HepG2 (cell line): ENCODE data around the gene MCAT. TPM values are rescaled to one million over a fixed set of nuclear protein-coding genes. Genes with fewer than 3 reads are reported as not detected.
A peak's percentile ranks its signal among the peaks of the same experiment; 100 is the strongest.

ENCODE experiments used
- ATAC-seq: fragments of 200-7000 bp; cut with Tn5 transposase; 3 replicates; pipeline ENCODE4 v1.9.1; 2020; ENCODE audit warnings: mild to moderate bottlenecking, moderate library complexity
- Bru-seq: library from RNA; stranded (reverse); fragments of 400-500 nt; gene quantifications from one replicate; lab custom pipeline; 2021; lab: Mats Ljungman, UMichigan
- BruChase-seq, 2 experiments: library from RNA; stranded (reverse); fragments of 400-500 nt; gene quantifications; one replicate each; lab custom pipeline; 2021; lab: Mats Ljungman, UMichigan
- BruUV-seq: library from RNA; stranded (reverse); fragments of 400-500 nt; replicated peaks from 2 replicates; lab custom pipeline; 2021; lab: Mats Ljungman, UMichigan
- CTCF ChIA-PET: fragments of 300-600 bp; formaldehyde crosslinking; extraction: SDS; loops from one replicate; lab custom pipeline; 2021; ENCODE audit warnings: low total read pairs, inconsistent platforms, low intra/inter-chr PET ratio; lab: Yijun Ruan, JAX
- POLR2A ChIA-PET: fragments of 350-600 bp; sonication (Branson Sonifier 250); formaldehyde crosslinking; loops from one replicate; lab custom pipeline; 2020; ENCODE audit warnings: antibody characterized with exemption, inconsistent platforms; lab: Yijun Ruan, JAX
- DNase-seq: peaks from one replicate; pipeline ENCODE4 v3.0.0-alpha.2; 2015; ENCODE audit warnings: low spot score
- FAIRE-seq: peaks from 3 replicates; lab custom pipeline; 2011; peaks lifted over from hg19 to GRCh38; lab: Jason Lieb, UNC
- H2AFZ ChIP-seq: one replicate; pipeline ENCODE4 v1.6.1; 2011; ENCODE audit warnings: low read length, inconsistent platforms
- H3K27ac ChIP-seq: fragments of 300-600 bp; 3 replicates; pipeline ENCODE4 v1.8.0; 2011; ENCODE audit warnings: mixed run types, mild to moderate bottlenecking, mixed read lengths, low read length, inconsistent platforms; ENCODE audit not compliant: insufficient read depth; ENCODE audit errors: extremely low read length
- H3K27me3 ChIP-seq, 2 experiments: fragments of 200-600 bp in 1 of 2; 2 replicates in 1 of 2; 3 replicates in 1 of 2; pipeline versions ENCODE4 v1.6.0 to v1.8.0; 2011; ENCODE audit warnings: low read length in 2 of 2, mild to moderate bottlenecking in 2 of 2, moderate library complexity in 2 of 2, inconsistent platforms in 1 of 2; ENCODE audit not compliant: insufficient read depth in 2 of 2, control insufficient read depth in 1 of 2
- H3K36me3 ChIP-seq, 2 experiments: fragments of 200-600 bp in 1 of 2; replicated peaks in 1 of 2; 2 replicates in 1 of 2; 3 replicates in 1 of 2; pipeline versions ENCODE4 v1.5.1 to v1.8.0; 2011; ENCODE audit warnings: low read length in 2 of 2, inconsistent platforms in 1 of 2; ENCODE audit not compliant: insufficient read depth in 2 of 2, control insufficient read depth in 1 of 2
- H3K4me1 ChIP-seq: 2 replicates; pipeline ENCODE4 v1.5.1; 2012; ENCODE audit warnings: low read length, inconsistent platforms; ENCODE audit not compliant: insufficient read depth
- H3K4me2 ChIP-seq: 2 replicates; pipeline ENCODE4 v1.6.0; 2011; ENCODE audit warnings: low read depth, low read length, inconsistent platforms
- H3K4me3 ChIP-seq, 3 experiments: fragments of 200-600 bp in 1 of 3; sonication (generic), shearing (Covaris generic) in 1 of 3; replicated peaks in 1 of 3; 2 replicates each; pipeline ENCODE4 v1.5.1; 2011 to 2016; ENCODE audit warnings: low read length in 3 of 3, inconsistent platforms in 2 of 3, low read depth in 2 of 3, mild to moderate bottlenecking in 2 of 3, control low read depth in 1 of 3, mixed read lengths in 1 of 3; ENCODE audit not compliant: insufficient read depth in 1 of 3
- H3K79me2 ChIP-seq: one replicate; pipeline ENCODE4 v1.6.1; 2011; ENCODE audit warnings: low read length, inconsistent platforms; ENCODE audit not compliant: insufficient read depth
- H3K9ac ChIP-seq: 2 replicates; pipeline ENCODE4 v1.6.0; 2011; ENCODE audit warnings: mild to moderate bottlenecking, low read depth, low read length, inconsistent platforms; ENCODE audit not compliant: insufficient read depth
- H3K9me3 ChIP-seq: 2 replicates; pipeline ENCODE4 v1.5.1; 2012; ENCODE audit warnings: mild to moderate bottlenecking, low read length
- H4K20me1 ChIP-seq: 2 replicates; pipeline ENCODE4 v1.6.0; 2011; ENCODE audit warnings: inconsistent platforms, mild to moderate bottlenecking, low read length, moderate library complexity; ENCODE audit not compliant: insufficient read depth
- AHR ChIP-seq: IDR thresholded peaks from 2 replicates; pipeline ENCODE4 v1.6.1; 2018; ENCODE audit warnings: missing genetic modification reagents, missing compliant biosample characterization
- ARHGAP35 ChIP-seq: sonication (generic); formaldehyde crosslinking; IDR thresholded peaks from 2 replicates; pipeline ENCODE4 v1.9.0; 2022; ENCODE audit warnings: mild to moderate bottlenecking, inconsistent platforms, moderate library complexity, missing genetic modification reagents, borderline replicate concordance
- HNF1B ChIP-seq: sonication (generic); formaldehyde crosslinking; IDR thresholded peaks from 2 replicates; pipeline ENCODE4 v1.5.1; 2020; ENCODE audit warnings: mild to moderate bottlenecking, moderate library complexity, missing genetic modification reagents
- IRX3 ChIP-seq: sonication (generic); formaldehyde crosslinking; IDR thresholded peaks from 2 replicates; pipeline ENCODE4 v1.8.1; 2023; ENCODE audit warnings: mild to moderate bottlenecking, low read depth, missing genetic modification reagents, borderline replicate concordance
- KDM4B ChIP-seq: sonication (generic); formaldehyde crosslinking; IDR thresholded peaks from 2 replicates; pipeline ENCODE4 v1.4.0; 2020; ENCODE audit warnings: missing genetic modification reagents
- RNF2 ChIP-seq: fragments of 450-650 bp; conservative IDR thresholded peaks from 2 replicates; pipeline ENCODE4 v1.6.1; 2016; ENCODE audit warnings: low read depth
- SIN3B ChIP-seq: fragments of 150-350 bp; IDR thresholded peaks from 2 replicates; pipeline ENCODE4 v1.6.1; 2014; ENCODE audit warnings: low read length
- TBX2 ChIP-seq: sonication (generic); formaldehyde crosslinking; IDR thresholded peaks from 2 replicates; pipeline ENCODE4 v1.5.0; 2020; ENCODE audit warnings: missing genetic modification reagents, mild to moderate bottlenecking, borderline replicate concordance
- TCF7L2 ChIP-seq: IDR thresholded peaks from 2 replicates; pipeline ENCODE4 v1.6.1; 2011; ENCODE audit warnings: mild to moderate bottlenecking, low read depth, low read length, moderate library complexity
- ZNF484 ChIP-seq: sonication (generic); formaldehyde crosslinking; IDR thresholded peaks from 2 replicates; pipeline ENCODE4 v1.5.1; 2020; ENCODE audit warnings: mild to moderate bottlenecking, low read depth, missing genetic modification reagents, borderline replicate concordance
- ZNF572 ChIP-seq: sonication (generic); formaldehyde crosslinking; IDR thresholded peaks from 2 replicates; pipeline ENCODE4 v1.5.1; 2020; ENCODE audit warnings: mild to moderate bottlenecking, missing genetic modification reagents
- ZNF597 ChIP-seq: sonication (generic); formaldehyde crosslinking; IDR thresholded peaks from 2 replicates; pipeline ENCODE4 v1.5.0; 2020; ENCODE audit warnings: missing genetic modification reagents
- WGBS: methylation state at CpG from one replicate; pipeline ENCODE4 v1.1.6; 2017; ENCODE audit warnings: low lambda C conversion rate; 5-methylcytosine and 5-hydroxymethylcytosine counted together
- in situ Hi-C: cut with HindIII; loops from 2 replicates; pipeline ENCODE4 v1.10.0; 2017; ENCODE audit warnings: low pct_unique_long_range_greater_than_20kb; ENCODE audit not compliant: extremely low pct_ligation_motif_present
- intact Hi-C: fragments of 100-400 bp; cut with micrococcal nuclease; formaldehyde crosslinking; loops from one replicate; pipeline ENCODE4 v1.10.0; 2022; ENCODE audit not compliant: unreplicated experiment
- long read RNA-seq, 2 experiments: library from RNA in 1 of 2; library from polyadenylated mRNA in 1 of 2; stranded (forward) in 1 of 2; unstranded in 1 of 2; transcript quantifications; one replicate each; pipeline ENCODE4 v2.0.0, GENCODE V29; 2019 to 2022
- polyA minus RNA-seq, 3 experiments: library from RNA; depleted of rRNA, polyadenylated mRNA; stranded (reverse); fragments of >200 nt; gene quantifications; 2 replicates each; pipeline ENCODE4 v1.2.3, GENCODE V29; 2011; ENCODE audit warnings: low replicate concordance in 1 of 3
- polyA plus RNA-seq, 8 experiments: library from polyadenylated mRNA; depleted of rRNA in 3 of 8; stranded (reverse) in 7 of 8; unstranded in 1 of 8; fragments of >200 nt; fragmentation: Illumina TruSeq in 4 of 8; extraction: Trizol in 4 of 8; gene quantifications; 2 replicates each; pipeline versions ENCODE4 v1.2.1 to v1.2.3, GENCODE V29; 2011 to 2016; ENCODE audit warnings: low read depth in 4 of 8, missing spikeins in 1 of 8, mixed read lengths in 1 of 8; ENCODE audit not compliant: insufficient read depth in 1 of 8
- total RNA-seq, 5 experiments: library from RNA; depleted of rRNA; stranded (reverse); fragments of >200 nt; fragmentation: Illumina TruSeq; extraction: Trizol; gene quantifications; 2 replicates each; pipeline ENCODE4 v1.2.3, GENCODE V29; 2016; ENCODE audit warnings: low read depth in 1 of 5

MCAT gene, protein sequence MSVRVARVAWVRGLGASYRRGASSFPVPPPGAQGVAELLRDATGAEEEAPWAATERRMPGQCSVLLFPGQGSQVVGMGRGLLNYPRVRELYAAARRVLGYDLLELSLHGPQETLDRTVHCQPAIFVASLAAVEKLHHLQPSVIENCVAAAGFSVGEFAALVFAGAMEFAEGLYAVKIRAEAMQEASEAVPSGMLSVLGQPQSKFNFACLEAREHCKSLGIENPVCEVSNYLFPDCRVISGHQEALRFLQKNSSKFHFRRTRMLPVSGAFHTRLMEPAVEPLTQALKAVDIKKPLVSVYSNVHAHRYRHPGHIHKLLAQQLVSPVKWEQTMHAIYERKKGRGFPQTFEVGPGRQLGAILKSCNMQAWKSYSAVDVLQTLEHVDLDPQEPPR
- 16.7 and 19.3 TPM in 2 replicates for total RNA-seq (2016; rRNA removed; fragmentation: Illumina TruSeq; extraction: Trizol)
- 3.6 and 4.4 TPM in 2 replicates for total RNA-seq (2016; cell fraction: cytosol; rRNA removed; fragmentation: Illumina TruSeq; extraction: Trizol; ENCODE audit: low read depth)
- total RNA-seq (2016; cell fraction: insoluble cytoplasmic fraction; rRNA removed; fragmentation: Illumina TruSeq; extraction: Trizol), result 16.4 and 19.9 TPM in 2 replicates
- 7.9 and 8.0 TPM in 2 replicates for total RNA-seq (2016; cell fraction: membrane; rRNA removed; fragmentation: Illumina TruSeq; extraction: Trizol)
- total RNA-seq (2016; cell fraction: nucleus; rRNA removed; fragmentation: Illumina TruSeq; extraction: Trizol), result 8.9 and 13.0 TPM in 2 replicates
- polyA plus RNA-seq (2011; rRNA removed), result 9.3 and 10.4 TPM in 2 replicates
- 10.7 and 14.6 TPM in 2 replicates for polyA plus RNA-seq (2011; cell fraction: cytosol; rRNA removed)
- polyA plus RNA-seq (2011; cell fraction: nucleus; rRNA removed), result 7.9 and 9.4 TPM in 2 replicates
- polyA plus RNA-seq (2012), result 7.5 and 8.7 TPM in 2 replicates
- 4.7 and 4.9 TPM in 2 replicates for polyA plus RNA-seq (2016; cell fraction: cytosol; fragmentation: Illumina TruSeq; extraction: Trizol; ENCODE audit: low read depth)
- 22.9 and 23.3 TPM in 2 replicates for polyA plus RNA-seq (2016; cell fraction: insoluble cytoplasmic fraction; fragmentation: Illumina TruSeq; extraction: Trizol; ENCODE audit: low read depth)
- polyA plus RNA-seq (2016; cell fraction: membrane; fragmentation: Illumina TruSeq; extraction: Trizol; ENCODE audit: low read depth), result 7.9 and 8.8 TPM in 2 replicates
- polyA plus RNA-seq (2016; cell fraction: nucleus; fragmentation: Illumina TruSeq; extraction: Trizol; ENCODE audit: insufficient read depth, low read depth), result 12.4 and 12.5 TPM in 2 replicates
- 19.9 and 20.2 TPM in 2 replicates for polyA minus RNA-seq (2011; rRNA and poly(A)+ RNA removed; ENCODE audit: low replicate concordance)
- 5.2 and 6.1 TPM in 2 replicates for polyA minus RNA-seq (2011; cell fraction: cytosol; rRNA and poly(A)+ RNA removed)
- polyA minus RNA-seq (2011; cell fraction: nucleus; rRNA and poly(A)+ RNA removed), result 8.6 and 9.2 TPM in 2 replicates
- percentile 57 among the genes with signal in this experiment for Bru-seq, nascent RNA
- BruChase-seq, experiment 1, labeled RNA remaining after a 6-hour chase, result percentile 59 among the genes with signal in this experiment
- BruChase-seq, experiment 2, labeled RNA remaining after a 2-hour chase, result percentile 59 among the genes with signal in this experiment
- long read RNA-seq, experiment 1, transcript MCAT-202 (3 exons, 1,134 nt), result minor isoform, 10 of 32 reads
- long read RNA-seq, experiment 1, transcript MCAT-201 (4 exons, 2,056 nt), result major isoform, 20 of 32 reads
- long read RNA-seq, experiment 1, partial matches to known transcripts, result 1 of 32 reads
- long read RNA-seq, experiment 1, other reads (novel, unspliced or antisense), result 1 of 32 reads
- long read RNA-seq, experiment 2, transcript MCAT-201 (4 exons, 2,056 nt), result major isoform, 24 of 38 reads
- long read RNA-seq, experiment 2, transcript MCAT-202 (3 exons, 1,134 nt), result minor isoform, 7 of 38 reads
- long read RNA-seq, experiment 2, partial matches to known transcripts, result 2 of 38 reads
- long read RNA-seq, experiment 2, other reads (novel, unspliced or antisense), result 5 of 38 reads

DNA sequence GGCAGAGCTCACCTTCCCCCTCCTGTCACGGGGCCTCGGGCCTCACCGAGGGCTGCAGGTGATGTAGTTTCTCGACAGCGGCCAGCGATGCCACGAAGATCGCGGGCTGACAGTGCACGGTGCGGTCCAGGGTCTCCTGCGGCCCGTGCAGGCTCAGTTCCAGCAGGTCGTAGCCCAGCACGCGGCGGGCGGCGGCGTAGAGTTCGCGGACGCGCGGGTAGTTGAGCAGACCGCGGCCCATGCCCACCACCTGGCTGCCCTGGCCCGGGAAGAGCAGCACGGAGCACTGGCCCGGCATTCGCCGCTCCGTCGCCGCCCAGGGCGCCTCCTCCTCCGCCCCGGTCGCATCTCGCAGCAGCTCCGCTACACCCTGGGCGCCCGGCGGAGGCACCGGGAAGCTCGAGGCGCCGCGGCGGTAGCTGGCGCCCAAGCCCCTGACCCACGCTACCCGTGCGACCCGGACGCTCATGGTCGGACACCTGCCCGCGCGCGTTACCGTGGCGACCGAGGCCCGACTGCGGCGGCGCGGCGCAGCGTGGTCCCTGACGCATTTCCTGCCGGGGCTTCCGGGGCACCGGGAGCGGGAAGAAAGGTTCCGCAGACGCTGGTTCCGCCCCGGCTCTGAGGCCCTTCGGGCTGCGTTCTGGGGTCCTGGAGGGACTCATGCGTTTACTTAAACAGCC is at the start of gene MCAT:
Gene MCAT, minus strand, starts transcription at position 519 of the 683 bp plus-strand sequence. Its CDS starts 50 bp downstream, at position 469.
- Histone ChIP-seq H2AFZ (peak within 1 kb of the TSS; percentile 93), H3K27me3 (peaks cover 2 to 3% of the 10 kb centered on the region in 2 experiments; a peak in 3 of 5 replicates), H3K4me1 (peaks cover 22% of the 10 kb centered on the region), H3K4me3 (peak within 1 kb of the TSS; percentile 79 to 85 (median 85)), H3K4me2 (peak within 1 kb of the TSS; percentile 82), H3K9me3 (no peaks in the 10 kb centered on the region), H3K79me2 (peaks cover 8% of the 10 kb centered on the region), H4K20me1 (no peaks in the 10 kb centered on the region), H3K9ac (peak within 1 kb of the TSS; percentile 75), H3K27ac (peak within 1 kb of the TSS; percentile 62), H3K36me3 (peaks cover 8 to 26% of the 10 kb centered on the region in 2 experiments; a peak in 4 of 5 replicates)
- no peak for FAIRE-seq
- ChIA-PET CTCF (no interaction called here), POLR2A (interaction anchor here (0.7 to 1.5 kb wide), 3 partner anchors 16 to 120 kb away, joined by 3 to 4 read pairs (median 3); no protein-coding TSS in a partner anchor)
- DNase-seq, result peak; percentile 61
- 1% methylated on average over 8 of the region's 83 CpGs for WGBS
- in situ Hi-C loops (no loop called here), intact Hi-C loops (loop anchor here (5.0 kb wide), 1 partner anchor 36 kb away; no protein-coding TSS in a partner anchor)
- TSS peak; percentile 70 for BruUV-seq
- ATAC-seq, result peak; percentile 95
- TF ChIP-seq ZNF572 (CRISPR knock-in tag) (peak; percentile 47; the same call in 1 of the 2 replicates), HNF1B (CRISPR knock-in tag) (peak; percentile 84), TCF7L2 (no peak), ZNF484 (CRISPR knock-in tag) (no peak), SIN3B (peak; percentile 71; the same call in 1 of the 2 replicates), ZNF597 (CRISPR knock-in tag) (no peak), RNF2 (peak; percentile 89; the same call in 1 of the 2 replicates), AHR (CRISPR knock-in tag) (peak; percentile 59; the same call in 1 of the 2 replicates), ARHGAP35 (CRISPR knock-in tag) (no peak; the same call in 1 of the 2 replicates), TBX2 (CRISPR knock-in tag) (peak; percentile 85; the same call in 1 of the 2 replicates), KDM4B (CRISPR knock-in tag) (peak; percentile 86; the same call in 1 of the 2 replicates), IRX3 (no peak)
